ENCODE data around the gene ADAMTSL4. TPM values are rescaled to one million over a fixed set of nuclear protein-coding genes. Genes with fewer than 3 reads are reported as not detected.
"Not testable (repeated sequence)": the region's sequence is repeated elsewhere in the genome, so short reads cannot be mapped to it uniquely, and the experiment has no call there.

The ADAMTSL4 gene
- total and polyA plus RNA-seq, 5 donors from 2014 or later: 0.12 to 0.22 TPM; not detected in 3

DNA sequence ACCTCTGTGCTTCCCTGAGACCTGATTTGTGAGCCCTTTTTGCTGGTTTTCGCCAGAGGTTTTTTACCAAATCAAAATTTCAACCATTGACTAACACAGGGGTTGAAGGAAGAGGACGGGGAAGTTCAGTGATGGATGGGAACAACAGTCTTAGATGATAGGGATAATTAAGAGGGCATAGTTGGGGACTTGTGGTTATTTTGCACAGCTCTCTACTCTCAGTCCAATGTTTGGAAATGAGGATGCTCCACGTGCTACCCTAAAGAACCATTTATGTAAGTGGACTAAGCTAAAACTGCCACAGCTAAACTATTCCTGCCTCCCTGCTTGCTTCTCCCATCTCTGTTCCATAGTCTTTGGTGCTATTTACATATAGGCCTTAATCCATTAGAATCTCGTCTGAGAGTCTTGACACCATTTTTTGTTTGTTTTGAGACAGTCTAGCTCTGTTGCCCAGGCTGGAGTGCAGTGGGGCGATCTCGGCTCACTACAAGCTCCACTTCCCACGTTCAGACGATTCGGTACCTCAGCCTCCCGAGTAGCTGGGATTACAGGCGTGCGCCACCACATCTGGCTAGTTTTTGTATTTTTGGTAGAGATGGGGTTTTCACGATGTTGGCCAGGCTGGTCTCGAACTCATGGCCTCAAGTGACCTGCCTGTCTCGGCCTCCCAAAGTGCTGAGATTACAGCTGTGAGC, 30.9 kb downstream of the ADAMTSL4 start:
- Mint-ChIP-seq H3K4me1 (peaks cover 11 to 27% (median 20%) of the 10 kb centered on the region in 4 donors), H3K36me3 (peaks cover 40% of the 10 kb centered on the region), H3K4me3 (peak overlapping the region; percentile 82 to 99 (median 98)), H3K27me3 (peaks cover 9% of the 10 kb centered on the region), H3K9me3 (peaks cover 0 to 3% (median 0%) of the 10 kb centered on the region in 7 donors), H3K27ac (peak overlapping the region; percentile 94 to 97 (median 97))
- no peaks in the 10 kb centered on the region for H3K9me3 ChIP-seq (ENCODE audit: control insufficient read depth in 2 of 2, low read length in 2 of 2)
- no peaks in the 10 kb centered on the region for H3K27me3 ChIP-seq (ENCODE audit: control insufficient read depth, insufficient read depth, low read length)
- peak in 1 of 2 donors; percentile 1 for ATAC-seq (ENCODE audit: low read depth in 2 of 2)
- H3K4me1 ChIP-seq (ENCODE audit: control insufficient read depth, insufficient read depth, low read length, poor library complexity, severe bottlenecking): peaks cover 15% of the 10 kb centered on the region
- H3K27ac ChIP-seq (ENCODE audit: insufficient read depth, low read length, poor library complexity, severe bottlenecking): peak overlapping the region; percentile 95
- peak overlapping the region; percentile 83 for H3K4me3 ChIP-seq (ENCODE audit: low read depth, low read length)
- DNase-seq: no peak
- peaks cover 37% of the 10 kb centered on the region for H3K36me3 ChIP-seq (ENCODE audit: control insufficient read depth, insufficient read depth, low read length)

- H3K4me1 Mint-ChIP-seq: peaks cover 11 to 30% (median 20%) of the 10 kb centered on the region in 4 donors
- not testable (repeated sequence) for H3K27ac ChIP-seq (ENCODE audit: insufficient read depth, low read length, poor library complexity, severe bottlenecking); H3K4me1 ChIP-seq (ENCODE audit: control insufficient read depth, insufficient read depth, low read length, poor library complexity, severe bottlenecking); DNase-seq; H3K27me3 Mint-ChIP-seq; H3K9me3 Mint-ChIP-seq; H3K27me3 ChIP-seq (ENCODE audit: control insufficient read depth, insufficient read depth, low read length); H3K9me3 ChIP-seq (ENCODE audit: control insufficient read depth in 2 of 2, low read length in 2 of 2); ATAC-seq (ENCODE audit: low read depth in 2 of 2); H3K4me3 ChIP-seq (ENCODE audit: low read depth, low read length)
- H3K36me3 Mint-ChIP-seq: peaks cover 31% of the 10 kb centered on the region
- H3K4me3 Mint-ChIP-seq: peak overlapping the region; percentile 82 to 99 (median 98)
- H3K36me3 ChIP-seq (ENCODE audit: control insufficient read depth, insufficient read depth, low read length): peaks cover 29% of the 10 kb centered on the region
- peak overlapping the region; percentile 94 to 97 (median 97) for H3K27ac Mint-ChIP-seq
Observed at GRCh38 chr1:150580966-150581365, 31.8 kb downstream of the ADAMTSL4 start.

DNA sequence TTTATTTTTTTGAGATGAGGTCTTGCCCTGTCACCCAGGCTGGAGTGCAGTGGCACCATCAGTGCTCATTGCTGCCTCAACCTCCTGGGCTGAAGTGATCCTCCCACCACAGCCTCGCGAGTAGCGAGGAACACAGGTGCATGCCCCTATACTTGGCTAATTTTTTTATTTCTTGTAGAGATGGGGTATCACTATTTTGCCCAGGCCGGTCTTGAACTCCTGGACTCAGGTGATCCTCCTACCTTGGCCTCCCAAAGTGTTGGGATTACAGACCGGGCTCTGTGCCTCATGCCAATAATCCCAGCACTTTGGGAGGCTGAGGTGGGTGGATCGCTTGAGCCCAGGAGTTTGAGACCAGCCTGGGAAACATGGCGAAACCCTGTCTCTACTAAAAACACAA, 32.2 kb downstream of the ADAMTSL4 start:
- Mint-ChIP-seq H3K4me1 (peaks cover 11 to 32% (median 20%) of the 10 kb centered on the region in 4 donors), H3K36me3 (peaks cover 26% of the 10 kb centered on the region), H3K27ac (peak overlapping the region in 1 of 3 donors; percentile 97)
- peaks cover 24% of the 10 kb centered on the region for H3K36me3 ChIP-seq (ENCODE audit: control insufficient read depth, insufficient read depth, low read length)
- ATAC-seq (ENCODE audit: low read depth in 2 of 2); H3K4me3 Mint-ChIP-seq; DNase-seq; H3K4me1 ChIP-seq (ENCODE audit: control insufficient read depth, insufficient read depth, low read length, poor library complexity, severe bottlenecking); H3K27me3 Mint-ChIP-seq; H3K9me3 ChIP-seq (ENCODE audit: control insufficient read depth in 2 of 2, low read length in 2 of 2); H3K27me3 ChIP-seq (ENCODE audit: control insufficient read depth, insufficient read depth, low read length); H3K4me3 ChIP-seq (ENCODE audit: low read depth, low read length); H3K9me3 Mint-ChIP-seq; H3K27ac ChIP-seq (ENCODE audit: insufficient read depth, low read length, poor library complexity, severe bottlenecking): not testable (repeated sequence)

DNA sequence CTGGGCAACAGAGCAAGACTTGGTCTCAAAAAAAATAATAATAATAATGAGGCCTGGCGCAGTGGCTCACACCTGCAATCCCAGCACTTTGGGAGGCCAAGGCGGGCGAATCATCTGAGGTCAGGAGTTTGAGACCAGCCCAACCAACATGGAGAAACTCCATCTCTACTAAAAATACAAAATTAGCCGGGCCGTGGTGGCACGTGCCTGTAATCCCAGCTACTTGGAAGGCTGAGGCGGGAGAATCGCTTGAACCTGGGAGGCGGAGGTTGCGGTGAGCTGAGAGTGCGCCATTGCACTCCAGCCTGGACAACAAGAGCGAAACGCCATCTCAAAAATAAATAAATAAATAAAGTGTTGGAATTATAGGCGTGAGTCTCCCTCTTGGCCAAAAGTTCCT, 32.8 kb downstream of the ADAMTSL4 start:
- H3K27me3 ChIP-seq (ENCODE audit: control insufficient read depth, insufficient read depth, low read length); DNase-seq; H3K9me3 Mint-ChIP-seq; H3K27me3 Mint-ChIP-seq; H3K4me1 ChIP-seq (ENCODE audit: control insufficient read depth, insufficient read depth, low read length, poor library complexity, severe bottlenecking); H3K4me3 ChIP-seq (ENCODE audit: low read depth, low read length); H3K9me3 ChIP-seq (ENCODE audit: control insufficient read depth in 2 of 2, low read length in 2 of 2); ATAC-seq (ENCODE audit: low read depth in 2 of 2); H3K27ac ChIP-seq (ENCODE audit: insufficient read depth, low read length, poor library complexity, severe bottlenecking): not testable (repeated sequence)
- peak overlapping the region in 1 of 3 donors; percentile 42 for H3K27ac Mint-ChIP-seq
- H3K36me3 Mint-ChIP-seq: peaks cover 21% of the 10 kb centered on the region
- peaks cover 19% of the 10 kb centered on the region for H3K36me3 ChIP-seq (ENCODE audit: control insufficient read depth, insufficient read depth, low read length)
- peaks cover 11 to 32% (median 20%) of the 10 kb centered on the region in 4 donors for H3K4me1 Mint-ChIP-seq
- H3K4me3 Mint-ChIP-seq: peak overlapping the region in 1 of 4 donors; percentile 74

DNA sequence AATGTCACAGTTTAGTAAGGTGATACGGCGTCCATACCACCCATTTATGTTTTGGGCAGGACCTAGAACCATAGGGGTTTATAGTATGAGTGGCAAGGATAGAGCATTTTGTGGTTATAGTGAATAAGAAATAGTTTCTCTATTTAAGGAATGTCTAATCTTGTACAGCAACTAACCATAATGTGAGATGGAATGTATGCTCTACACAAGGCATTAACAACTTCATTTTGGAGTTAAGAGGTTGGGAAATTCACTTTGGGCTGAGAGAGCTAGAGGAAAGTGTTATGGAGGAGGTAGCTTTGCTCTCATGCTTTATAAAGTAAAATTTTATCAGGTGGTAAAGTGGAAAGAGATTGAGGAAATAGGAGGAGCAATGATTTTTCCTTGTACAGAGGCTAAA, 33.2 kb downstream of the ADAMTSL4 start:
- peaks cover 11 to 32% (median 20%) of the 10 kb centered on the region in 4 donors for H3K4me1 Mint-ChIP-seq
- Histone ChIP-seq H3K36me3 (ENCODE audit: control insufficient read depth, insufficient read depth, low read length) (peaks cover 15% of the 10 kb centered on the region), H3K27ac (ENCODE audit: insufficient read depth, low read length, poor library complexity, severe bottlenecking) (no peak overlapping the region), H3K9me3 (ENCODE audit: control insufficient read depth in 2 of 2, low read length in 2 of 2) (no peaks in the 10 kb centered on the region), H3K27me3 (ENCODE audit: control insufficient read depth, insufficient read depth, low read length) (no peaks in the 10 kb centered on the region), H3K4me3 (ENCODE audit: low read depth, low read length) (no peak overlapping the region), H3K4me1 (ENCODE audit: control insufficient read depth, insufficient read depth, low read length, poor library complexity, severe bottlenecking) (peaks cover 8% of the 10 kb centered on the region)
- H3K4me3 Mint-ChIP-seq: peak overlapping the region in 1 of 4 donors; percentile 74
- DNase-seq (no peak), ATAC-seq (ENCODE audit: low read depth in 2 of 2) (no peak)
- H3K27ac Mint-ChIP-seq: peak overlapping the region in 2 of 3 donors; percentile 22 to 42
- peaks cover 17% of the 10 kb centered on the region for H3K36me3 Mint-ChIP-seq
- peaks cover 0 to 2% (median 0%) of the 10 kb centered on the region in 7 donors for H3K9me3 Mint-ChIP-seq
- H3K27me3 Mint-ChIP-seq: peaks cover 9% of the 10 kb centered on the region

DNA sequence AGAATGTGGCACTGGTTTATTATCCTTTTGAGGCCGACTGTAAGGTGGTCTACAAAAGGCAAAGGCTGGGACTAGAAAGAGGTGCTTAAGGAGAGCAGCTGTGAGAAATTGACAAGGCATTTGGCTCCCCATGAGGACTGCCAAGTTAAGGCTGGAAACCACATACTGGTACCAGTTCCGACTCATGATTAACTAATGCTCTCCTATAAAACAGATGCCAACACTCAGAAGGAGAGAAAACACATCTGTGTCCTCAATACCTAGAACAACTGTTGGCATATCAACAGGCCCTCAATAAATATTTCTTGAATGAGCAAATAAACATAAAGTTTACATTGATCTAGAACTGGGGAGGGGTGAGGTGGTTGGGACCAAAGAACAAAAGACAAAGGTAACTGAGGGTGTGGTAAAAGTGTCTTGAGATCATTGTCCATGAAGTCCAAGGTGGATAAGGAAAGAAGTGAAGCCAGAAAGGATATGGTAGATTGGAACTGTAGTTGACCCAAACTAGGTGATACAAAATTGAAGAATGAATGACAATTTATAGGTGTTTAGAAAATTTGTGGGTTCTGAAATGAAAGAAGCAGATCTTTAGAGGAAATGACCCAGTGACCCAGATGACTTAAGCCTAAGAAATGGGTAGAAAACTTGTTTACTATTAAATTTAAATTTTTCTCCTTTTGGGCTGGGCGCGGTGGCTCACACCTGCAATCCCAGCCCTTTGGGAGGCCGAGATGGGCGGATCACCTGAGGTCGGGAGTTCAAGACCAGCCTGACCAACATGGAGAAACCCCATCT, 47.1 kb downstream of the ADAMTSL4 start:
- Mint-ChIP-seq H3K27ac (peak overlapping the region in 2 of 3 donors; percentile 62 to 70), H3K27me3 (no peaks in the 10 kb centered on the region), H3K4me1 (peaks cover 11 to 23% (median 13%) of the 10 kb centered on the region in 4 donors), H3K9me3 (no peaks in the 10 kb centered on the region), H3K4me3 (peak overlapping the region; percentile 8 to 63 (median 29)), H3K36me3 (peaks cover 18% of the 10 kb centered on the region)
- DNase-seq: no peak
- peaks cover 7% of the 10 kb centered on the region for H3K36me3 ChIP-seq (ENCODE audit: control insufficient read depth, insufficient read depth, low read length)
- no peak overlapping the region for H3K4me3 ChIP-seq (ENCODE audit: low read depth, low read length)
- H3K9me3 ChIP-seq (ENCODE audit: control insufficient read depth in 2 of 2, low read length in 2 of 2): no peaks in the 10 kb centered on the region
- H3K27me3 ChIP-seq (ENCODE audit: control insufficient read depth, insufficient read depth, low read length): no peaks in the 10 kb centered on the region
- ATAC-seq (ENCODE audit: low read depth in 2 of 2): no peak
- no peak overlapping the region for H3K27ac ChIP-seq (ENCODE audit: insufficient read depth, low read length, poor library complexity, severe bottlenecking)
- no peaks in the 10 kb centered on the region for H3K4me1 ChIP-seq (ENCODE audit: control insufficient read depth, insufficient read depth, low read length, poor library complexity, severe bottlenecking)

DNA sequence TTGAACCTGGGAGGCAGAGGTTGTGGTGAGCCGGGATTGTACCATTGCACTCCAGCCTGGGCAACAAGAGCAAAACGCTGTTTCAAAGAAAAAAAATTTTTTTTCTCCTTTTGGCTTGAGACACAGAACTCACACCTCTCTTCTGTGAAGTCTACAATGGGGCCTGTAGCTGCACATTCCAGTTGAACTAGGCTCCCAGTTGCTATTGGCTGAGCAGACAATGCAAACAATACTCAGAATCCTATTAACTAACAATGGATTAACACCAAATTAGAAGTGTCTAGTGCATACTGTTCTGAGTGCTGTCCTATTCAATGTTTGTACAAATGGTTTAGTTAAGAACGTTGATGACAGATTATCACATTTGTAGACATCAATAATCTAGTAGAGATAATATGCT, 47.8 kb downstream of the ADAMTSL4 start:
- Mint-ChIP-seq H3K4me1 (peaks cover 10 to 23% (median 13%) of the 10 kb centered on the region in 4 donors), H3K27ac (peak overlapping the region in 2 of 3 donors; percentile 48 to 57), H3K36me3 (peaks cover 18% of the 10 kb centered on the region), H3K9me3 (no peaks in the 10 kb centered on the region), H3K27me3 (no peaks in the 10 kb centered on the region), H3K4me3 (peak overlapping the region in 2 of 4 donors; percentile 22 to 63)
- Histone ChIP-seq H3K4me3 (ENCODE audit: low read depth, low read length) (no peak overlapping the region), H3K27ac (ENCODE audit: insufficient read depth, low read length, poor library complexity, severe bottlenecking) (no peak overlapping the region), H3K9me3 (ENCODE audit: control insufficient read depth in 2 of 2, low read length in 2 of 2) (no peaks in the 10 kb centered on the region), H3K27me3 (ENCODE audit: control insufficient read depth, insufficient read depth, low read length) (no peaks in the 10 kb centered on the region), H3K4me1 (ENCODE audit: control insufficient read depth, insufficient read depth, low read length, poor library complexity, severe bottlenecking) (no peaks in the 10 kb centered on the region), H3K36me3 (ENCODE audit: control insufficient read depth, insufficient read depth, low read length) (peaks cover 7% of the 10 kb centered on the region)
- no peak for DNase-seq
- ATAC-seq (ENCODE audit: low read depth in 2 of 2): no peak

Data from CD4-positive, CD25-positive, alpha-beta regulatory T cell (primary cell).